Measurements from ENCODE around the gene TTC34. TPM values are rescaled to one million over a fixed set of nuclear protein-coding genes. Genes with fewer than 3 reads are reported as not detected.

TTC34 gene
- total RNA-seq, 1 experiment from 2014 or later: 0.61 TPM

- TF ChIP-seq ARID4B (CRISPR knock-in tag; IDR thresholded peaks at IDR 0.05; ENCODE audit: borderline replicate concordance) (no peak), ZNF138 (CRISPR knock-in tag; conservative IDR thresholded peaks at IDR 0.05) (no peak), CREB1 (CRISPR knock-in tag; IDR thresholded peaks at IDR 0.05) (no peak), NR2C2 (CRISPR knock-in tag; IDR thresholded peaks at IDR 0.05) (no peak)
Observed at GRCh38 chr1:2635361-2636010, 166.0 kb downstream of the TTC34 start (continued).

- TF ChIP-seq EMX1 (CRISPR knock-in tag; IDR thresholded peaks at IDR 0.05) (no peak), ZSCAN18 (CRISPR knock-in tag; IDR thresholded peaks at IDR 0.05) (no peak), JAZF1 (CRISPR knock-in tag; IDR thresholded peaks at IDR 0.05) (no peak), NFYB (CRISPR knock-in tag; conservative IDR thresholded peaks at IDR 0.05; ENCODE audit: low read depth) (no peak), MXD4 (CRISPR knock-in tag; IDR thresholded peaks at IDR 0.05; ENCODE audit: borderline replicate concordance) (no peak), ELF4 (CRISPR knock-in tag; IDR thresholded peaks at IDR 0.05; ENCODE audit: low read depth) (no peak), IRF2 (CRISPR knock-in tag; IDR thresholded peaks at IDR 0.05; ENCODE audit: borderline replicate concordance, low read depth) (no peak), NR3C1 (CRISPR knock-in tag; conservative IDR thresholded peaks at IDR 0.05; ENCODE audit: low read depth) (no peak), SMAD3 (CRISPR knock-in tag; IDR thresholded peaks at IDR 0.05; ENCODE audit: borderline replicate concordance) (no peak), GTF2I (CRISPR knock-in tag; conservative IDR thresholded peaks at IDR 0.05) (no peak), ZNF121 (CRISPR knock-in tag; IDR thresholded peaks at IDR 0.05) (no peak), ETV6 (CRISPR knock-in tag; IDR thresholded peaks at IDR 0.05) (no peak)
- TF ChIP-seq, protein P1, sequence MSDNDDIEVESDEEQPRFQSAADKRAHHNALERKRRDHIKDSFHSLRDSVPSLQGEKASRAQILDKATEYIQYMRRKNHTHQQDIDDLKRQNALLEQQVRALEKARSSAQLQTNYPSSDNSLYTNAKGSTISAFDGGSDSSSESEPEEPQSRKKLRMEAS (CRISPR knock-in tag; IDR thresholded peaks at IDR 0.05): no peak
- TF ChIP-seq, protein P2, sequence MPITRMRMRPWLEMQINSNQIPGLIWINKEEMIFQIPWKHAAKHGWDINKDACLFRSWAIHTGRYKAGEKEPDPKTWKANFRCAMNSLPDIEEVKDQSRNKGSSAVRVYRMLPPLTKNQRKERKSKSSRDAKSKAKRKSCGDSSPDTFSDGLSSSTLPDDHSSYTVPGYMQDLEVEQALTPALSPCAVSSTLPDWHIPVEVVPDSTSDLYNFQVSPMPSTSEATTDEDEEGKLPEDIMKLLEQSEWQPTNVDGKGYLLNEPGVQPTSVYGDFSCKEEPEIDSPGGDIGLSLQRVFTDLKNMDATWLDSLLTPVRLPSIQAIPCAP (CRISPR knock-in tag; IDR thresholded peaks at IDR 0.05): no peak
- ChIA-PET CTCF (no interaction called here), POLR2A (interaction anchor here (0.6 kb wide), 1 partner anchor 39 kb away, joined by 4 read pairs; no protein-coding TSS in a partner anchor)
- H3K4me1 Mint-ChIP-seq: 0 out of 2 replicates have a peak, but pooled peaks cover 2% of the 10 kb centered on the region
- DNase-seq (ENCODE audit: low spot score) (no peak), ATAC-seq (no peak)
- no peak overlapping the region for H3K4me3 Mint-ChIP-seq
- H3K36me3 Mint-ChIP-seq: peaks cover 31% of the 10 kb centered on the region
- peaks cover 30% of the 10 kb centered on the region for H3K9me3 Mint-ChIP-seq
- peaks cover 68% of the 10 kb centered on the region for H3K27me3 Mint-ChIP-seq (ENCODE audit: low read depth)
- H3K27ac Mint-ChIP-seq: no peak overlapping the region
Observed at GRCh38 chr1:2633936-2634491, 167.5 kb downstream of the TTC34 start.
